GM12878 (cell line): ENCODE data around the gene RAB34. TPM values are rescaled to one million over a fixed set of nuclear protein-coding genes. Genes with fewer than 3 reads are reported as not detected.
A peak's percentile ranks its signal among the peaks of the same experiment; 100 is the strongest.

Experiments used
- ATAC-seq: fragments of 200-7000 bp; cut with Tn5 transposase; 3 replicates; pipeline ENCODE4 v1.9.1; 2020; ENCODE audit warnings: mild to moderate bottlenecking, moderate library complexity
- BruUV-seq: library from RNA; stranded (reverse); fragments of 400-500 nt; replicated peaks from 2 replicates; lab custom pipeline; 2021; lab: Mats Ljungman, UMichigan
- CTCF ChIA-PET: fragments of 300-600 bp; sonication (Branson Sonifier 250); formaldehyde crosslinking; extraction: SDS; loops from one replicate; lab custom pipeline; 2021; ENCODE audit warnings: inconsistent platforms; lab: Yijun Ruan, JAX
- POLR2A ChIA-PET: fragments of 350-600 bp; formaldehyde crosslinking; extraction: SDS; loops from one replicate; lab custom pipeline; 2021; ENCODE audit warnings: inconsistent platforms; lab: Charles Lee
- RAD21 ChIA-PET: fragments of 300-600 bp; sonication (Branson Sonifier 250); formaldehyde crosslinking; loops from one replicate; lab custom pipeline; 2023; ENCODE audit warnings: antibody characterized with exemption; ENCODE audit not compliant: unreplicated experiment; lab: Charles Lee
- SMC1A ChIA-PET: fragments of 300-600 bp; sonication (Branson Sonifier 250); formaldehyde crosslinking; loops from one replicate; lab custom pipeline; 2023; ENCODE audit not compliant: unreplicated experiment, uncharacterized antibody; lab: Charles Lee
- DNase-seq: peaks from one replicate; pipeline ENCODE4 v3.0.0-alpha.2; 2011; ENCODE audit warnings: low read depth, low spot score
- FAIRE-seq: peaks from 3 replicates; lab custom pipeline; 2011; peaks lifted over from hg19 to GRCh38; lab: Jason Lieb, UNC
- H2AFZ ChIP-seq: 2 replicates; pipeline ENCODE4 v1.6.0; 2011; ENCODE audit warnings: low read depth, low read length, control low read depth; ENCODE audit not compliant: control insufficient read depth
- H3K27ac ChIP-seq: 2 replicates; pipeline ENCODE4 v1.5.1; 2011; ENCODE audit warnings: control low read depth; ENCODE audit not compliant: control insufficient read depth, insufficient read depth
- H3K27me3 ChIP-seq, 2 experiments: replicated peaks in 1 of 2; 2 replicates each; pipeline versions ENCODE4 v1.6.0 to v1.6.1; 2011; ENCODE audit warnings: low read length in 1 of 2; ENCODE audit not compliant: control insufficient read depth in 2 of 2, insufficient read depth in 2 of 2
- H3K36me3 ChIP-seq, 2 experiments: 2 replicates each; pipeline ENCODE4 v1.5.1; 2011; ENCODE audit warnings: low read length in 1 of 2; ENCODE audit not compliant: control insufficient read depth in 2 of 2, insufficient read depth in 2 of 2
- H3K4me1 ChIP-seq: 2 replicates; pipeline ENCODE4 v1.6.1; 2011; ENCODE audit warnings: mild to moderate bottlenecking, low read length, moderate library complexity, mixed read lengths; ENCODE audit not compliant: control insufficient read depth, insufficient read depth
- H3K4me2 ChIP-seq: 2 replicates; pipeline ENCODE4 v1.6.0; 2011; ENCODE audit warnings: control low read depth; ENCODE audit not compliant: control insufficient read depth, insufficient read depth
- H3K4me3 ChIP-seq: fragments of 200-600 bp; sonication (generic); 2 replicates; pipeline ENCODE4 v1.5.1; 2016
- H3K79me2 ChIP-seq: 2 replicates; pipeline ENCODE4 v1.6.0; 2011; ENCODE audit warnings: low read length; ENCODE audit not compliant: control insufficient read depth, insufficient read depth
- H3K9ac ChIP-seq: 2 replicates; pipeline ENCODE4 v1.8.0; 2011; ENCODE audit warnings: low read length, control low read depth, mixed read lengths; ENCODE audit not compliant: control insufficient read depth, insufficient read depth
- H3K9me3 ChIP-seq: replicated peaks from 3 replicates; pipeline ENCODE4 v1.5.1; 2011; ENCODE audit warnings: mild to moderate bottlenecking, low read length; ENCODE audit not compliant: control insufficient read depth, insufficient read depth
- H4K20me1 ChIP-seq: 2 replicates; pipeline ENCODE4 v1.6.0; 2011; ENCODE audit not compliant: control insufficient read depth, insufficient read depth
- BHLHE40 ChIP-seq, 2 experiments: fragments of 450-650 bp in 1 of 2; IDR thresholded peaks; 2 replicates each; pipeline ENCODE4 v1.6.1; 2011 to 2017; ENCODE audit warnings: low read depth in 2 of 2, borderline replicate concordance in 1 of 2, improper control_type of control experiment in 1 of 2, low read length in 1 of 2, mild to moderate bottlenecking in 1 of 2
- CEBPB ChIP-seq, 2 experiments: fragments of 150-350 bp in 1 of 2; IDR thresholded peaks; 2 replicates each; pipeline ENCODE4 v1.6.1; 2012 to 2014; ENCODE audit warnings: low read depth in 2 of 2, low read length in 2 of 2, borderline replicate concordance in 1 of 2, inconsistent platforms in 1 of 2
- EP300 ChIP-seq, 2 experiments: fragments of 150-350 bp in 1 of 2; IDR thresholded peaks; 2 replicates each; pipeline ENCODE4 v1.6.1; 2011 to 2012; ENCODE audit warnings: low read depth in 2 of 2, low read length in 2 of 2, borderline replicate concordance in 1 of 2, improper control_type of control experiment in 1 of 2, inconsistent platforms in 1 of 2; ENCODE audit not compliant: control insufficient read depth in 1 of 2
- ESRRA ChIP-seq: IDR thresholded peaks from 2 replicates; pipeline ENCODE4 v1.6.1; 2012; ENCODE audit warnings: mild to moderate bottlenecking, low read length, improper control_type of control experiment
- GATAD2B ChIP-seq: fragments of 450-650 bp; conservative IDR thresholded peaks from 2 replicates; pipeline ENCODE4 v1.6.1; 2017; ENCODE audit warnings: low read depth, mild to moderate bottlenecking, moderate library complexity
- IKZF2 ChIP-seq, 2 experiments: fragments of 450-650 bp; IDR thresholded peaks; 2 replicates each; pipeline ENCODE4 v1.6.1; 2017; ENCODE audit warnings: mild to moderate bottlenecking in 2 of 2, moderate library complexity in 2 of 2
- JUNB ChIP-seq: IDR thresholded peaks from 2 replicates; pipeline ENCODE4 v1.6.1; 2016; ENCODE audit warnings: antibody characterized with exemption, mild to moderate bottlenecking
- JUND ChIP-seq: IDR thresholded peaks from 2 replicates; pipeline ENCODE4 v1.6.1; 2012; ENCODE audit warnings: low read depth, mild to moderate bottlenecking, low read length, improper control_type of control experiment, moderate library complexity
- MXI1 ChIP-seq: fragments of 150-350 bp; IDR thresholded peaks from 2 replicates; pipeline ENCODE4 v1.6.1; 2011; ENCODE audit warnings: low read depth, mild to moderate bottlenecking, inconsistent platforms, low read length, improper control_type of control experiment
- POLR2AphosphoS2 ChIP-seq: IDR thresholded peaks from 2 replicates; pipeline ENCODE4 v1.6.1; 2011; ENCODE audit warnings: low read depth, mild to moderate bottlenecking, low read length, improper control_type of control experiment, moderate library complexity
- POLR2AphosphoS5 ChIP-seq: IDR thresholded peaks from 2 replicates; pipeline ENCODE4 v1.6.1; 2011; ENCODE audit warnings: mild to moderate bottlenecking, low read length, inconsistent platforms
- SMAD5 ChIP-seq: IDR thresholded peaks from 2 replicates; pipeline ENCODE4 v1.6.1; 2016; ENCODE audit warnings: antibody characterized with exemption, low read depth
- SPI1 ChIP-seq: IDR thresholded peaks from 2 replicates; pipeline ENCODE4 v1.6.1; 2011; ENCODE audit warnings: low read depth, mild to moderate bottlenecking, low read length, moderate library complexity, borderline replicate concordance; ENCODE audit not compliant: insufficient read depth
- WGBS: methylation state at CpG from one replicate; pipeline ENCODE4 v1.1.6; 2016; ENCODE audit warnings: low lambda C conversion rate; ENCODE audit not compliant: insufficient replicate concordance, insufficient coverage; ENCODE audit errors: missing lambda C conversion rate; 5-methylcytosine and 5-hydroxymethylcytosine counted together
- in situ Hi-C: fragments of 300-500 bp; cut with MboI; formaldehyde crosslinking; loops from 9 replicates; pipeline ENCODE4 v1.14.3; 2018; ENCODE audit warnings: mixed read lengths
- intact Hi-C: fragments of 100-400 bp; cut with micrococcal nuclease; formaldehyde crosslinking; loops from one replicate; pipeline ENCODE4 v1.14.2; 2022; ENCODE audit not compliant: unreplicated experiment
- polyA plus RNA-seq, 11 experiments: library from polyadenylated mRNA; depleted of rRNA in 4 of 11; unstranded in 6 of 11; stranded (reverse) in 5 of 11; fragments of >200 nt; fragmentation: Nextera tagmentation in 4 of 11; fragmentation: Illumina TruSeq in 1 of 11; extraction: Ambion mirVana in 4 of 11; extraction: Trizol in 1 of 11; gene quantifications; 1 replicate in 1 of 11; 2 replicates in 10 of 11; pipeline versions ENCODE4 v1.2.1 to v1.2.3, GENCODE V29; 2011 to 2016; ENCODE audit warnings: inconsistent platforms in 2 of 11, missing spikeins in 2 of 11, low read depth in 1 of 11
- total RNA-seq, 4 experiments: library from RNA; depleted of rRNA in 3 of 4; stranded (reverse); fragments of >200 nt in 3 of 4; fragmentation: Illumina TruSeq in 1 of 4; extraction: Trizol in 1 of 4; gene quantifications; 2 replicates each; pipeline versions ENCODE4 v1.2.1 to v1.2.3, GENCODE V29; 2013 to 2021

Gene RAB34
- total and polyA plus RNA-seq, 10 of the 15 experiments (the other 5 are each of a cell fraction or from before 2014, with no cell fraction given): 0.37 to 46.4 (median 32.8) TPM

DNA sequence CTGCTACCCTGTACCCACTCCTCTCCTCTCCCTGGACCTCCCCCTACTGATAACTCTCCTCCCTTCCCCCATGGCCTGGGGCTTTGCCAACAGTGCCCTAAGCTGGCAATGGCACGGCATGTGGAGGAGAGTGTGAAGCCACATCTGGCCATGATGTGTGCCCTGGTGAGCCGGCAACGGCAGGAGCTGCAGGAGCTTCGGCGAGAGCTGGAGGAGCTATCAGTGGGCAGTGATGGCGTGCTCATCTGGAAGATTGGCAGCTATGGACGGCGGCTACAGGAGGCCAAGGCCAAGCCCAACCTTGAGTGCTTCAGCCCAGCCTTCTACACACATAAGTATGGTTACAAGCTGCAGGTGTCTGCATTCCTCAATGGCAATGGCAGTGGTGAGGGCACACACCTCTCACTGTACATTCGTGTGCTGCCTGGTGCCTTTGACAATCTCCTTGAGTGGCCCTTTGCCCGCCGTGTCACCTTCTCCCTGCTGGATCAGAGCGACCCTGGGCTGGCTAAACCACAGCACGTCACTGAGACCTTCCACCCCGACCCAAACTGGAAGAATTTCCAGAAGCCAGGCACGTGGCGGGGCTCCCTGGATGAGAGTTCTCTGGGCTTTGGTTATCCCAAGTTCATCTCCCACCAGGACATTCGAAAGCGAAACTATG lies 31.3 kb upstream of the RAB34 start:
- H3K9me3 ChIP-seq: no peaks in the 10 kb centered on the region
- 85% methylated on average over 18 of the region's 18 CpGs for WGBS
- H3K9ac ChIP-seq: no peak overlapping the region
- intact Hi-C loops (no loop called here), in situ Hi-C loops (loop anchor here (25.0 kb wide), 1 partner anchor 1287 kb away; the partner anchor contains the start of gene KSR1)
- ATAC-seq: no peak
- RAD21 ChIA-PET: interaction anchor here (1.2 to 17.4 kb wide), 6 partner anchors 10 to 102 kb away, joined by 3 to 375 read pairs (median 7); partner anchors contain the start of genes NEK8 and TLCD1
- no peak for TF ChIP-seq JUND
- peak; percentile 24; the same call in 1 of the 2 replicates for TF ChIP-seq POLR2AphosphoS5
- TF ChIP-seq SMAD5: 0 out of 2 replicates have a peak, but pooled peaks have one; percentile 29
- no peak for TF ChIP-seq IKZF2 (IDR thresholded peaks at IDR 0.05)
- no peak for TF ChIP-seq SPI1
- no peak for TF ChIP-seq EP300 (IDR thresholded peaks at IDR 0.05; ENCODE audit: borderline replicate concordance in 1 of 2, control insufficient read depth in 1 of 2, low read depth in 2 of 2, low read length in 2 of 2)
- no peak for TF ChIP-seq GATAD2B
- TF ChIP-seq JUNB: no peak
- TF ChIP-seq POLR2AphosphoS2: no peak
- TF ChIP-seq ESRRA: no peak
- no peak for TF ChIP-seq CEBPB (IDR thresholded peaks at IDR 0.05; ENCODE audit: borderline replicate concordance in 1 of 2, low read depth in 2 of 2, low read length in 2 of 2)
- TF ChIP-seq MXI1: no peak
- no peak for TF ChIP-seq BHLHE40 (IDR thresholded peaks at IDR 0.05; ENCODE audit: borderline replicate concordance in 1 of 2, low read depth in 2 of 2, low read length in 1 of 2)
- TF ChIP-seq, all 136 proteins: peak for 2
- Histone ChIP-seq H3K4me3 (0 out of 2 replicates have a peak overlapping the region, but pooled peaks have one; percentile 44), H3K79me2 (peaks cover 67% of the 10 kb centered on the region), H3K36me3 (peaks cover 30 to 32% of the 10 kb centered on the region in 2 experiments), H3K27ac (no peak overlapping the region), H3K4me2 (peak overlapping the region; percentile 26; the same call in 1 of the 2 replicates), H3K27me3 (no peaks in the 10 kb centered on the region), H2AFZ (no peak overlapping the region), H3K4me1 (peaks cover 30% of the 10 kb centered on the region), H4K20me1 (peaks cover 19% of the 10 kb centered on the region)
- CTCF ChIA-PET: interaction anchor here (0.8 to 10.0 kb wide), 16 partner anchors 14 to 217 kb away, joined by 3 to 394 read pairs (median 4); partner anchors contain the start of genes FAM222B, NEK8, PROCA1 and RPL23A
- FAIRE-seq: no peak
- DNase-seq: no peak
- no TSS peak for BruUV-seq
- SMC1A ChIA-PET: interaction anchor here (1.8 to 17.8 kb wide), 3 partner anchors 9 to 20 kb away, joined by 6 to 326 read pairs (median 46); partner anchors contain the start of genes NEK8 and TLCD1
- POLR2A ChIA-PET: interaction anchor here (0.6 to 15.2 kb wide), 3 partner anchors 8 to 745 kb away, joined by 5 to 485 read pairs (median 11); partner anchors contain the start of genes NEK8, RPL23A and TLCD1
